ENCODE data around the gene LRRC42.

Gene LRRC42

GRCh38 chr1:53947172-53947907 lies 1.2 kb downstream of the LRRC42 start:
- Histone ChIP-seq H3K27ac (ENCODE audit: extremely low read depth, low read depth, low read length) (no peak overlapping the region; the same call in 1 of the 2 replicates), H3K36me3 (ENCODE audit: control insufficient read depth in 2 of 2, insufficient read depth in 1 of 2, low read length in 2 of 2) (peaks cover 0 to 45% of the 10 kb centered on the region in 2 experiments; a peak in 2 of 3 replicates), H3K4me1 (ENCODE audit: control insufficient read depth, insufficient read depth, low read length) (peaks cover 5% of the 10 kb centered on the region; the same call in 1 of the 2 replicates), H3K4me3 (ENCODE audit: low read depth, low read length) (peak overlapping the region; percentile 98), H3K9me3 (ENCODE audit: control insufficient read depth, insufficient read depth, low read depth, low read length) (no peaks in the 10 kb centered on the region)
- CTCF ChIA-PET = interaction anchor here (0.6 to 5.7 kb wide), 14 partner anchors 9 to 354 kb away, joined by 3 to 56 read pairs (median 6); no protein-coding TSS in a partner anchor
- TF ChIP-seq ZBTB17 (tag by site-specific recombination; IDR thresholded peaks at IDR 0.05) (0 out of 2 replicates have a peak, but pooled peaks have one; percentile 40), ZNF623 (tag by site-specific recombination; IDR thresholded peaks at IDR 0.05) (0 out of 2 replicates have a peak, but pooled peaks have one; percentile 1), ZBTB7A (tag by site-specific recombination; IDR thresholded peaks at IDR 0.05; ENCODE audit: low read depth) (no peak), ZNF2 (tag by site-specific recombination; IDR thresholded peaks at IDR 0.05) (no peak), PRDM1 (tag by site-specific recombination; IDR thresholded peaks at IDR 0.05) (peak; percentile 88), ZNF16 (tag by site-specific recombination; IDR thresholded peaks at IDR 0.05; ENCODE audit: low read depth) (peak; percentile 51; the same call in 1 of the 2 replicates), ZNF600 (tag by site-specific recombination; IDR thresholded peaks at IDR 0.05) (peak; percentile 53; the same call in 1 of the 2 replicates), SCRT2 (tag by site-specific recombination; IDR thresholded peaks at IDR 0.05) (peak; percentile 77), ZBTB20 (tag by site-specific recombination; IDR thresholded peaks at IDR 0.05) (peak; percentile 30; the same call in 1 of the 2 replicates), ZNF366 (tag by site-specific recombination; conservative IDR thresholded peaks at IDR 0.05) (peak; percentile 36; the same call in 1 of the 2 replicates)
- POLR2A ChIA-PET = interaction anchor here (0.6 kb wide), 1 partner anchor 8 kb away, joined by 5 read pairs; no protein-coding TSS in a partner anchor

- Histone ChIP-seq H3K9me3 (ENCODE audit: control insufficient read depth, insufficient read depth, low read depth, low read length) (no peaks in the 10 kb centered on the region), H3K27ac (ENCODE audit: extremely low read depth, low read depth, low read length) (no peak overlapping the region), H3K36me3 (ENCODE audit: control insufficient read depth in 2 of 2, insufficient read depth in 1 of 2, low read length in 2 of 2) (peaks cover 5 to 50% of the 10 kb centered on the region in 2 experiments), H3K4me3 (ENCODE audit: low read depth, low read length) (no peak overlapping the region), H3K4me1 (ENCODE audit: control insufficient read depth, insufficient read depth, low read length) (peaks cover 5% of the 10 kb centered on the region; the same call in 1 of the 2 replicates)
- TF ChIP-seq ZFP37 (tag by site-specific recombination; IDR thresholded peaks at IDR 0.05) (no peak), ZNF394 (tag by site-specific recombination; IDR thresholded peaks at IDR 0.05; ENCODE audit: borderline replicate concordance) (no peak), ZNF140 (tag by site-specific recombination; IDR thresholded peaks at IDR 0.05) (no peak), ZNF654 (tag by site-specific recombination; IDR thresholded peaks at IDR 0.05; ENCODE audit: low read depth) (no peak), ZNF473 (tag by site-specific recombination; IDR thresholded peaks at IDR 0.05) (no peak), ZNF324 (tag by site-specific recombination; IDR thresholded peaks at IDR 0.05) (no peak)
- ChIA-PET POLR2A (interaction anchor here (0.6 to 0.7 kb wide), 2 partner anchors 11 to 66 kb away, joined by 3 read pairs; no protein-coding TSS in a partner anchor), CTCF (interaction anchor here (0.6 to 5.7 kb wide), 11 partner anchors 8 to 355 kb away, joined by 3 to 56 read pairs (median 6); no protein-coding TSS in a partner anchor)
Measured at GRCh38 chr1:53948291-53948690, 2.1 kb downstream of the LRRC42 start.

GRCh38 chr1:53949023-53949990 lies 3.2 kb downstream of the LRRC42 start:
- CTCF ChIA-PET = interaction anchor here (0.6 to 5.7 kb wide), 21 partner anchors 10 to 878 kb away, joined by 3 to 56 read pairs (median 3); no protein-coding TSS in a partner anchor
- Histone ChIP-seq H3K4me1 (ENCODE audit: control insufficient read depth, insufficient read depth, low read length) (peaks cover 5% of the 10 kb centered on the region; the same call in 1 of the 2 replicates), H3K4me3 (ENCODE audit: low read depth, low read length) (no peak overlapping the region), H3K9me3 (ENCODE audit: control insufficient read depth, insufficient read depth, low read depth, low read length) (no peaks in the 10 kb centered on the region), H3K36me3 (ENCODE audit: control insufficient read depth in 2 of 2, insufficient read depth in 1 of 2, low read length in 2 of 2) (peaks cover 9 to 59% of the 10 kb centered on the region in 2 experiments), H3K27ac (ENCODE audit: extremely low read depth, low read depth, low read length) (no peak overlapping the region)
- POLR2A ChIA-PET = interaction anchor here (0.7 kb wide), 1 partner anchor 10 kb away, joined by 3 read pairs; no protein-coding TSS in a partner anchor
- no peak for TF ChIP-seq SCRT2 (tag by site-specific recombination; IDR thresholded peaks at IDR 0.05)
- no peak for TF ChIP-seq ZNF302 (tag by site-specific recombination; IDR thresholded peaks at IDR 0.05; ENCODE audit: low read depth)
- no peak for TF ChIP-seq ZBTB8A (tag by site-specific recombination; IDR thresholded peaks at IDR 0.05)
- no peak for TF ChIP-seq HOXC10 (CRISPR knock-in tag; IDR thresholded peaks at IDR 0.05)
- TF ChIP-seq, protein P1, sequence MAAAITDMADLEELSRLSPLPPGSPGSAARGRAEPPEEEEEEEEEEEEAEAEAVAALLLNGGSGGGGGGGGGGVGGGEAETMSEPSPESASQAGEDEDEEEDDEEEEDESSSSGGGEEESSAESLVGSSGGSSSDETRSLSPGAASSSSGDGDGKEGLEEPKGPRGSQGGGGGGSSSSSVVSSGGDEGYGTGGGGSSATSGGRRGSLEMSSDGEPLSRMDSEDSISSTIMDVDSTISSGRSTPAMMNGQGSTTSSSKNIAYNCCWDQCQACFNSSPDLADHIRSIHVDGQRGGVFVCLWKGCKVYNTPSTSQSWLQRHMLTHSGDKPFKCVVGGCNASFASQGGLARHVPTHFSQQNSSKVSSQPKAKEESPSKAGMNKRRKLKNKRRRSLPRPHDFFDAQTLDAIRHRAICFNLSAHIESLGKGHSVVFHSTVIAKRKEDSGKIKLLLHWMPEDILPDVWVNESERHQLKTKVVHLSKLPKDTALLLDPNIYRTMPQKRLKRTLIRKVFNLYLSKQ (tag by site-specific recombination; IDR thresholded peaks at IDR 0.05; ENCODE audit: borderline replicate concordance) = no peak
- no peak for TF ChIP-seq ZNF335 (tag by site-specific recombination; conservative IDR thresholded peaks at IDR 0.05)
- no peak for TF ChIP-seq KLF7 (tag by site-specific recombination; IDR thresholded peaks at IDR 0.05; ENCODE audit: borderline replicate concordance)
- peak; percentile 65 for TF ChIP-seq ZNF654 (tag by site-specific recombination; IDR thresholded peaks at IDR 0.05; ENCODE audit: low read depth)
- TF ChIP-seq ZNF501 (tag by site-specific recombination; IDR thresholded peaks at IDR 0.05) = no peak
- TF ChIP-seq, protein P2, sequence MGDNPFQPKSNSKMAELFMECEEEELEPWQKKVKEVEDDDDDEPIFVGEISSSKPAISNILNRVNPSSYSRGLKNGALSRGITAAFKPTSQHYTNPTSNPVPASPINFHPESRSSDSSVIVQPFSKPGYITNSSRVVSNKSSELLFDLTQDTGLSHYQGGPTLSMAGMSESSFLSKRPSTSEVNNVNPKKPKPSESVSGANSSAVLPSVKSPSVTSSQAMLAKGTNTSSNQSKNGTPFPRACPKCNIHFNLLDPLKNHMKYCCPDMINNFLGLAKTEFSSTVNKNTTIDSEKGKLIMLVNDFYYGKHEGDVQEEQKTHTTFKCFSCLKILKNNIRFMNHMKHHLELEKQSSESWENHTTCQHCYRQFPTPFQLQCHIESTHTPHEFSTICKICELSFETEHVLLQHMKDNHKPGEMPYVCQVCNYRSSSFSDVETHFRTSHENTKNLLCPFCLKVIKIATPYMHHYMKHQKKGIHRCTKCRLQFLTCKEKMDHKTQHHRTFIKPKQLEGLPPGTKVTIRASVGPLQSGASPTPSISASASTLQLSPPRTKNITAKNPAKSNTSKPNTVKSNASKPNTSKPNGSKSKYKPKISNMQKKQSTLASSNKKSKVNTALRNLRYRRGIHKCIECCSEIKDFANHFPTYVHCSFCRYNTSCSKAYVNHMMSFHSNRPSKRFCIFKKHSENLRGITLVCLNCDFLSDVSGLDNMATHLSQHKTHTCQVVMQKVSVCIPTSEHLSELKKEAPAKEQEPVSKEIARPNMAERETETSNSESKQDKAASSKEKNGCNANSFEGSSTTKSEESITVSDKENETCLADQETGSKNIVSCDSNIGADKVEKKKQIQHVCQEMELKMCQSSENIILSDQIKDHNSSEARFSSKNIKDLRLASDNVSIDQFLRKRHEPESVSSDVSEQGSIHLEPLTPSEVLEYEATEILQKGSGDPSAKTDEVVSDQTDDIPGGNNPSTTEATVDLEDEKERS (tag by site-specific recombination; IDR thresholded peaks at IDR 0.05) = no peak
